Activated T-helper 1 cell treated with anti-CD3 and anti-CD28 coated beads, Interleukin-12 subunit alpha, Interleukin-12 subunit beta, Interleukin-2, Interleukin-4 antibody, amounts not matched to agents 30 ng/mL and 10 ng/mL and 1 ng/mL, durations not matched to agents 14 hours and 24 hours and 36 hours (primary cell): ENCODE data around the gene MSANTD1. TPM values are rescaled to one million over a fixed set of nuclear protein-coding genes. Genes with fewer than 3 reads are reported as not detected.

Experiments
- total RNA-seq: library from RNA; stranded (reverse); gene quantifications from 2 replicates; pipeline ENCODE4 v1.2.3, GENCODE V29; 2022

Gene MSANTD1
- total RNA-seq, 1 donor from 2014 or later: 0.73 TPM

Other genes starting within 250 kb of the MSANTD1 start
- gene HTT-AS, start 174.6 kb upstream of the MSANTD1 start, total RNA-seq: not detected in 2 replicates
- 65.9 and 66.9 TPM in 2 replicates for gene HTT, start 174.5 kb upstream of the MSANTD1 start, total RNA-seq
- 3.1 and 3.6 TPM in 2 replicates for gene RGS12, start 43.9 kb downstream of the MSANTD1 start, total RNA-seq
- not detected in 2 replicates for gene HGFAC, start 192.8 kb downstream of the MSANTD1 start, total RNA-seq
- gene DOK7, start 214.1 kb downstream of the MSANTD1 start, total RNA-seq: not detected in 2 replicates